ENCODE measurements around the gene SERTAD1.
A peak's percentile ranks its signal among the peaks of the same experiment; 100 is the strongest.

The SERTAD1 gene

GRCh38 chr19:40425450-40426287 lies at the start of gene SERTAD1:
Gene SERTAD1 (minus strand): TSS chr19:40425992. CDS start chr19:40423546, 2,446 bp downstream.
- DNase-seq (ENCODE audit: low read depth) = peak; percentile 98

- no peak for DNase-seq (ENCODE audit: low read depth)
Measured at GRCh38 chr19:40474737-40475136, 48.9 kb upstream of the SERTAD1 start.

- no peak for DNase-seq (ENCODE audit: low read depth)
Measured at GRCh38 chr19:40472516-40472915, 46.7 kb upstream of the SERTAD1 start.

- DNase-seq (ENCODE audit: low read depth) = no peak
Measured at GRCh38 chr19:40471111-40471510, 45.3 kb upstream of the SERTAD1 start.

GRCh38 chr19:40469011-40469410 lies 43.2 kb upstream of the SERTAD1 start:
- no peak for DNase-seq (ENCODE audit: low read depth)

- DNase-seq (ENCODE audit: low read depth) = no peak
Measured at GRCh38 chr19:40466985-40467734, 41.4 kb upstream of the SERTAD1 start, which contains the start of gene SPTBN4. Gene SPTBN4 (plus strand): TSS chr19:40467001. CDS start chr19:40472622, 5,621 bp downstream.

GRCh38 chr19:40466219-40466984 lies 40.6 kb upstream of the SERTAD1 start:
- no peak for DNase-seq (ENCODE audit: low read depth)

GRCh38 chr19:40465557-40466218 lies 39.9 kb upstream of the SERTAD1 start, which contains the start of gene BLVRB:
Gene BLVRB (minus strand): TSS chr19:40465745. CDS start chr19:40465688, 57 bp downstream.
- peak; percentile 98 for DNase-seq (ENCODE audit: low read depth)

GRCh38 chr19:40465025-40465556 lies 39.3 kb upstream of the SERTAD1 start:
- DNase-seq (ENCODE audit: low read depth) = peak; percentile 90

- DNase-seq (ENCODE audit: low read depth) = peak; percentile 95
Measured at GRCh38 chr19:40464059-40465024, 38.5 kb upstream of the SERTAD1 start.

- DNase-seq (ENCODE audit: low read depth) = peak; percentile 46
Measured at GRCh38 chr19:40463587-40464037, 37.8 kb upstream of the SERTAD1 start.

- no peak for DNase-seq (ENCODE audit: low read depth)
Measured at GRCh38 chr19:40461669-40462221, 36.0 kb upstream of the SERTAD1 start.

- DNase-seq (ENCODE audit: low read depth) = no peak
Measured at GRCh38 chr19:40460185-40460584, 34.4 kb upstream of the SERTAD1 start.

- DNase-seq (ENCODE audit: low read depth) = no peak
Measured at GRCh38 chr19:40458597-40458974, 32.8 kb upstream of the SERTAD1 start.

GRCh38 chr19:40457953-40458596 lies 32.3 kb upstream of the SERTAD1 start:
- DNase-seq (ENCODE audit: low read depth) = no peak

GRCh38 chr19:40457048-40457447 lies 31.3 kb upstream of the SERTAD1 start:
- DNase-seq (ENCODE audit: low read depth) = no peak

- DNase-seq (ENCODE audit: low read depth) = peak; percentile 33
Measured at GRCh38 chr19:40453943-40454342, 28.2 kb upstream of the SERTAD1 start.

GRCh38 chr19:40453151-40453735 lies 27.5 kb upstream of the SERTAD1 start:
- DNase-seq (ENCODE audit: low read depth) = no peak

- DNase-seq (ENCODE audit: low read depth) = no peak
Measured at GRCh38 chr19:40452016-40452415, 26.2 kb upstream of the SERTAD1 start.

Data from amniotic epithelial cell (primary cell).